Measurements from ENCODE around the gene FARSA. TPM values are rescaled to one million over a fixed set of nuclear protein-coding genes. Genes with fewer than 3 reads are reported as not detected.

FARSA gene
- total and polyA plus RNA-seq, 2 donors (not counting 1 experiment from before 2014, with no cell fraction given): 26.4 to 50.1 TPM

DNA sequence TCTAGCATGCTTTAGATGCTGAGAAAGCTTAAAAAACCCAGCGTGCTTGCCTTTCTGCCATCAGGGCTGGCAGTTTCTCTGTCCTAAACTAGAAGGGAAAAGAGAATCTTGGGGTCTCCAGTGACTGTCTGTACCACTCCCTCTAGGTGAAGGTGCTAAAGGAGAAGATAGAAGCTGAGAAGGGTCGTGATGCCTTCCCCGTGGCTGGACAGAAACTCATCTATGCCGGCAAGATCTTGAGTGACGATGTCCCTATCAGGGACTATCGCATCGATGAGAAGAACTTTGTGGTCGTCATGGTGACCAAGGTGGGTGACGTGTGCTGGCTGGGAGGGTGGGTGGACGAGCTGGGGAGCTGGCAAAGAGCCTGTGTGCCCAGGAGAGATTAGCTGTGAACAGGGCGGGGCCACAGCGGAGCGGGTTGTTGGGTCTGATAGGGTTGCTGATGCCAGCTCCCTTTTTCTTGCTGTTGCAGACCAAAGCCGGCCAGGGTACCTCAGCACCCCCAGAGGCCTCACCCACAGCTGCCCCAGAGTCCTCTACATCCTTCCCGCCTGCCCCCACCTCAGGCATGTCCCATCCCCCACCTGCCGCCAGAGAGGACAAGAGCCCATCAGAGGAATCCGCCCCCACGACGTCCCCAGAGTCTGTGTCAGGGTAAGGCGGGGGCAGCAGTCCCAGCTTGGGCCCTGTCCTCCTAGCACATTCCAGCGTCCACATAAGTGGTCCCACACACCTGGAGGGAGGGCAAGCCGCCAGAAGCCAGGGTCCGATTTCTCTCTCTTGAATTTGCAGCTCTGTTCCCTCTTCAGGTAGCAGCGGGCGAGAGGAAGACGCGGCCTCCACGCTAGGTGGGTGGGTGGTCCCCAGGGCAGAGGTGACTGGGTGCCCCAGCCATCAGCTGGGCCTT, 14.4 kb upstream of the FARSA start:
- intact Hi-C loops (cut with micrococcal nuclease): no loop called here
- POLR2A ChIA-PET: interaction anchor here (0.6 to 1.3 kb wide), 2 partner anchors 10 to 789 kb away, joined by 3 to 4 read pairs; partner anchors contain the start of gene CALR
- Mint-ChIP-seq H3K27ac (peak overlapping the region; percentile 3), H3K9me3 (ENCODE audit: insufficient read depth) (no peaks in the 10 kb centered on the region), H3K4me1 (peaks cover 36% of the 10 kb centered on the region), H3K27me3 (no peaks in the 10 kb centered on the region), H3K4me3 (peak overlapping the region; percentile 29)
- CTCF ChIA-PET: interaction anchor here (1.0 to 1.3 kb wide), 3 partner anchors 10 to 152 kb away, joined by 3 read pairs; no protein-coding TSS in a partner anchor
- peaks cover 0 to 76% of the 10 kb centered on the region in 2 experiments for H3K36me3 ChIP-seq (replicated peaks in 1 of 2; ENCODE audit: control extremely low read depth in 1 of 2, control insufficient read depth in 1 of 2, extremely low read depth in 1 of 2, insufficient read depth in 2 of 2, low read length in 1 of 2)
- no peak overlapping the region for H3K4me3 ChIP-seq (ENCODE audit: control extremely low read depth in 1 of 5, extremely low read depth in 1 of 5, insufficient read depth in 1 of 5, low read depth in 2 of 5, low read length in 4 of 5)
- H3K9me3 ChIP-seq (ENCODE audit: control extremely low read depth in 1 of 3, control insufficient read depth in 2 of 3, insufficient read depth in 1 of 3, low read length in 2 of 3): peaks cover 0 to 7% (median 0%) of the 10 kb centered on the region in 3 donors
- H3K9ac ChIP-seq (ENCODE audit: low read length): no peak overlapping the region
- DNase-seq (no peak), ATAC-seq (ENCODE audit: low read depth) (no peak)
- no peak overlapping the region for H3K4me2 ChIP-seq (replicated peaks; ENCODE audit: low read depth, low read length, poor library complexity, severe bottlenecking)
- 98% methylated on average over 21 of the region's 28 CpGs for WGBS (ENCODE audit: insufficient coverage)
- TF ChIP-seq EZH2 (IDR thresholded peaks at IDR 0.05; ENCODE audit: borderline replicate concordance, insufficient read depth, low read depth, low read length, poor library complexity, severe bottlenecking): no peak
- TF ChIP-seq, protein P1, sequence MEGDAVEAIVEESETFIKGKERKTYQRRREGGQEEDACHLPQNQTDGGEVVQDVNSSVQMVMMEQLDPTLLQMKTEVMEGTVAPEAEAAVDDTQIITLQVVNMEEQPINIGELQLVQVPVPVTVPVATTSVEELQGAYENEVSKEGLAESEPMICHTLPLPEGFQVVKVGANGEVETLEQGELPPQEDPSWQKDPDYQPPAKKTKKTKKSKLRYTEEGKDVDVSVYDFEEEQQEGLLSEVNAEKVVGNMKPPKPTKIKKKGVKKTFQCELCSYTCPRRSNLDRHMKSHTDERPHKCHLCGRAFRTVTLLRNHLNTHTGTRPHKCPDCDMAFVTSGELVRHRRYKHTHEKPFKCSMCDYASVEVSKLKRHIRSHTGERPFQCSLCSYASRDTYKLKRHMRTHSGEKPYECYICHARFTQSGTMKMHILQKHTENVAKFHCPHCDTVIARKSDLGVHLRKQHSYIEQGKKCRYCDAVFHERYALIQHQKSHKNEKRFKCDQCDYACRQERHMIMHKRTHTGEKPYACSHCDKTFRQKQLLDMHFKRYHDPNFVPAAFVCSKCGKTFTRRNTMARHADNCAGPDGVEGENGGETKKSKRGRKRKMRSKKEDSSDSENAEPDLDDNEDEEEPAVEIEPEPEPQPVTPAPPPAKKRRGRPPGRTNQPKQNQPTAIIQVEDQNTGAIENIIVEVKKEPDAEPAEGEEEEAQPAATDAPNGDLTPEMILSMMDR (IDR thresholded peaks at IDR 0.05): no peak
- H4K20me1 ChIP-seq (ENCODE audit: control insufficient read depth, insufficient read depth, low read length, poor library complexity, severe bottlenecking): peaks cover 30% of the 10 kb centered on the region
- no peaks in the 10 kb centered on the region for H3K27me3 ChIP-seq (replicated peaks in 1 of 4; ENCODE audit: control extremely low read depth in 1 of 4, control insufficient read depth in 3 of 4, insufficient read depth in 4 of 4, low read length in 3 of 4)
- peaks cover 15 to 32% of the 10 kb centered on the region in 2 donors for H3K4me1 ChIP-seq (ENCODE audit: control insufficient read depth in 2 of 2, insufficient read depth in 2 of 2, low read length in 2 of 2)
- peaks cover 25% of the 10 kb centered on the region for H3K79me2 ChIP-seq (ENCODE audit: control insufficient read depth, insufficient read depth, low read length)
- H3K27ac ChIP-seq (ENCODE audit: low read length in 2 of 2): no peak overlapping the region
- no peak overlapping the region for H2AFZ ChIP-seq (ENCODE audit: insufficient read depth, low read depth, low read length, poor library complexity, severe bottlenecking)

All from B cell (primary cell).